GM10266 (cell line): ENCODE measurements around the gene TMEM253.

Source experiments
- DNase-seq: peaks from one replicate; pipeline ENCODE4 v3.0.0; 2012; ENCODE audit errors: extremely low spot score
- CTCF ChIP-seq: IDR thresholded peaks from 2 replicates; pipeline ENCODE4 v1.5.1; 2012; ENCODE audit warnings: mild to moderate bottlenecking, low read depth; ENCODE audit not compliant: control insufficient read depth, insufficient read depth; ENCODE audit errors: missing control alignments

The TMEM253 gene

GRCh38 chr14:21102521-21103410, 1.9 kb downstream of the TMEM253 start:
- DNase-seq: peak; percentile 20
- TF ChIP-seq CTCF: no peak

- no peak for TF ChIP-seq CTCF
- no peak for DNase-seq
These were observed 2.5 kb downstream of the TMEM253 start for GRCh38 chr14:21103411-21103709.

GRCh38 chr14:21103710-21104447, 3.0 kb downstream of the TMEM253 start:
- peak; percentile 76 for TF ChIP-seq CTCF
- DNase-seq: peak; percentile 94

- peak; percentile 99 for TF ChIP-seq CTCF
- peak; percentile 65 for DNase-seq
These were observed 3.7 kb downstream of the TMEM253 start for GRCh38 chr14:21104448-21105060.

GRCh38 chr14:21105095-21105494, 4.2 kb downstream of the TMEM253 start:
- DNase-seq: no peak
- no peak for TF ChIP-seq CTCF

GRCh38 chr14:21106176-21106497, 5.3 kb downstream of the TMEM253 start:
- no peak for TF ChIP-seq CTCF
- no peak for DNase-seq
